ENCODE data around the gene NUP214.
A peak's percentile ranks its signal among the peaks of the same experiment; 100 is the strongest.
"Not testable (repeated sequence)": the region's sequence is repeated elsewhere in the genome, so short reads cannot be mapped to it uniquely, and the experiment has no call there.

The NUP214 gene

DNA sequence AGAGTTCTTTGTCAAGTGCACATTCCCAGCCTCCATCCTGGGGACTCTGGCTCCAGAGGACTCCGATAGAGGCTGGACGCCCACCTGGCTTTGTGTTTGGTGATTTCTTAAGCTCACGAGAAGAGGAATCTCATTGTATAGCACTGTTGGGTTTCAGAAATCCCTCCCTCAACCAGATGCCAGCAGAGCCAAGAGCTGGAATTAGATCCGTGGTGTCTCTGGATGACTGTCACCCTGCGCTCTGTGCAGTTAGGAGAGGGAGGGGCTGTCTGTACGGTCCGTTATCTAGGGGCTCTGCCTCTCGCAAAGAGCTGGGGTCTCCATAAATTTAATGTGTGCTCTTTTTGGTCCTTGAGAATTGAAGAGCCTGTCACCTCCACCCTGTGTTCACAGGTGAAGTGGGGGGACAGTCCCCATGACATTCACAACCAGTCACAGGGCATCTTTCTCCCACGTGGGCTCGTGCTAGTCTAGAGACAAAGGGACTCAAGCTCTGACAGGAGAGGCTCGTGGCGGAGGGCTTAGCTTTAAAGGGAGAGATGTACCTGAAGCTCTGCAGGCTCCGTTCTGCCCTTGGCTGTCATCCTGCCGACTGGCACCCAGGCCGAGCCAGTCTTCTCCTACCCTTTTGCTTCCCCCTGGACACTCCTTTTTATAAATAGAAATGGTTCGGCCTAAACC is 109.6 kb downstream of the NUP214 start:
- no peak for DNase-seq (ENCODE audit: low read depth)

GRCh38 chr9:131235480-131235851 is 110.1 kb downstream of the NUP214 start:
- no peak for DNase-seq (ENCODE audit: low read depth)

- DNase-seq (ENCODE audit: low read depth), result no peak
Observed at GRCh38 chr9:131236161-131236560, 110.8 kb downstream of the NUP214 start.

- no peak for DNase-seq (ENCODE audit: low read depth)
Observed at GRCh38 chr9:131236761-131237160, 111.4 kb downstream of the NUP214 start.

DNA sequence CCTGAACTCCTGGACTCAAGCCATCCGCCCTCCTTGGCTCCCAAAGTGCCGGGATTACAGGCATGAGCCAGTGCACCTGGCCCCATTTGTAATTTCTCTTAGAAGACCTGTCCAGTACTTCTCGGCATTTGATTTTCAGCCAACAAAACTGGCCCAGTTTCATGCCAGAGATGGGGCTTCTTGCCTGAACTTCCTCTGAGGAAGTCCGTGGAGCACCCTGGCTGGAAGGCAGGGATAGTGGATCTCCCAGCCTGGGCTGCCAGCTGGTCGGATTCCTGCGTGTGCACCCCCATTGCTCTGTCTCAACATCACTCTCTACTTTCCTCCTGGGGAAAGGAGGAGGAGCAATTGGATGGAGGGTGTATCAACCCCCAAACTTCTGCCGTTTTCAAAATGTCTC is 111.9 kb downstream of the NUP214 start:
- no peak for DNase-seq (ENCODE audit: low read depth)

DNA sequence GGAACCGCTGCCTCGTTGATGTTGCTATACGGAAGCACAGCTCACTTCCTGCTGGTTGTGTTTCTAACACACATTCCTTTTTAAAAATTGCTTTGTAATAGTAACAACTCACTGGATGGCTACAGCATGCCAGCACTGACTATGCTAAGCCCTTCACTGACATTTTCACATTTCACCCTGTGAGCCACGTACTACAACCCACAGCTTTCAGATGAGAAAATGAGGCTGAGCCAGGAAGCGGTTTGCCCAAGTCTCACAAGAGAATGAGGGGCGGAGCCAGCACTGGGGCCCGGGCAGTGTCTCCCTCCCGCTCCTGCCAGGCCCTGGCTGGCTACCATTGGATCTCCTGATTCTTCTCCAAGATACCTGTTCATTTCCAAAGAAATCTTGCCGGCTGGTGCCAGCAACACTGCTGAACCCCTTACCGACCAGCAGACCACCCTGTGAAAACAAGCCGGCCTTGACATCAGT is 112.6 kb downstream of the NUP214 start:
- peak; percentile 67 for DNase-seq (ENCODE audit: low read depth)

GRCh38 chr9:131238402-131239021 is 113.1 kb downstream of the NUP214 start:
- DNase-seq (ENCODE audit: low read depth), result peak; percentile 46

DNA sequence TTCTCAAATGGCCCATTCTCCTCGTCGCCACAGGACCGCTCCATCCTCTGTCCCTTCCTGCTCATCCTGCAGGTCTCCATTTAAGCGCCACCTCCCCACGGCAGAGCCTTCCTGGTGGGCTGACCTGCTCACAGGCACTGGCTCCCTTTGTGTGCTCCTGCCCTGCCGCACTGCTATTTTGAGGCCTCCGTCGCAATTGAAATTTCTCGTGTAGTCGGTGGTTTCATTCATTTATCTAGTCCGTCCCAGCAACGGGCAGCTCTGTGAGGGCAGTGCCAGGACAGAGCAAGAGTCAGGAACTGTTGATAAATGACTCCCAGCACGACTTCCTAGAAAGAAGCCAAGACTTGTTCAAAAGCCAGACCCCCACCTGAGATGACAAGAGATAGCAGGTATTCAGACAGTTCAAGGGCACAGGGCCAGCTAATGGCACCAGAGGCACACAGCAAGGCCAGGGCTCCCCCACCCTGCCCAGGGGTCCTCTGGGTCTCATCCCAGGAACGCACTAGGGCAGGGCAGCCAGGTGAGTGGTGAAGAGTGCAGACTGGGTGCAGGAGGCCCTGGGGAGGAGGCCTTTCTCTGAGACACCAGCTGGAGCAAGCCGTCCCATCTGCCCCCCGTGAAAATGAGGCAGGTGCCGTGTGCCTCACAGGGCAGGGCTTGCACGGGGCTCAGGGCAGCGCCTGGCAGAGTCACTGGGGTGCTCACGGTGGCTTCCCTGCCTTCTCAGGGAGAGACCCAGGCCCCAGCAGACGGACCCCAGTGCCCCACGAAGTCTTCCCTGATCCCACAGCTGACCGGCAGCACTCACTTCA is 114.0 kb downstream of the NUP214 start:
- no peak for DNase-seq (ENCODE audit: low read depth)

GRCh38 chr9:131240047-131240921 is 114.9 kb downstream of the NUP214 start:
- DNase-seq (ENCODE audit: low read depth), result no peak

- DNase-seq (ENCODE audit: low read depth), result not testable (repeated sequence)
Observed at GRCh38 chr9:131244331-131244730, 118.9 kb downstream of the NUP214 start.

DNA sequence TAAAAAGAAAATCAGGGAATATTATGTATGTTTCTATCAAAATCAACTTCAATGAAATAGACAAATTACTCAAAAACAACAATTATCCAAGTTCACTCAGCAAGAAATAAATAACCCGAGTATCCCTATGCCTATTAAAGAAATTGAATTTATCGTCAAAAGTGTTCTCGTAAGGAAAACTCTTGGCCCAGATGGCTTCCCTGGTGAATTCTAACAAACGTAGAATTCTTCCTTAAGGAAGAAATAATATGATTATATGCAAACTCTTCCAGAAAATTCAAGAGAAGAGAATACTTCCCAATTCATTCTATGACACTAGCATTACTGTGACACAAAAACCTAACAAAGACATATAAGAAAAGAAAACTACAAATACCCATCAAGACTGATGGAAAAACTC is 121.2 kb downstream of the NUP214 start:
- DNase-seq (ENCODE audit: low read depth), result no peak

DNA sequence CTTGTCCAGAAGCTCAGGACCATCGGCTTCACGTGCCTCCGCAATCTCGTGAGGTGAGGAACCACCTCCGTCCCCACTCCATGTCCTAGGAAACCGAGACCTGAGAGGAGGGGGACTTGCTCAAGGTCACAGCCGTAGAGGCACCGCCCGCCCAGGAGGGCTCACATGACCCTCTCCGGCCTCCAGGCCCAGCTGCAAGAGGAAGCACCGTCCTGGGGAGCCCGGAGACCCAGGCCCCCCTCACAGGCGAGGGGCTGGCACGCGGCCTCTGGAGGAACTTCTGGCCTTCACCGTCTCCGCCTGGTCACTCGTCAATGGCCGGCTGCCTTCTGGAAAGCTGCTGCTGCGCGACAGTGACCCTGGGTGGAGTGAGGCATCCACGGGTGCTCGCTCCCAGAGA is 126.7 kb downstream of the NUP214 start:
- DNase-seq (ENCODE audit: low read depth), result no peak

DNA sequence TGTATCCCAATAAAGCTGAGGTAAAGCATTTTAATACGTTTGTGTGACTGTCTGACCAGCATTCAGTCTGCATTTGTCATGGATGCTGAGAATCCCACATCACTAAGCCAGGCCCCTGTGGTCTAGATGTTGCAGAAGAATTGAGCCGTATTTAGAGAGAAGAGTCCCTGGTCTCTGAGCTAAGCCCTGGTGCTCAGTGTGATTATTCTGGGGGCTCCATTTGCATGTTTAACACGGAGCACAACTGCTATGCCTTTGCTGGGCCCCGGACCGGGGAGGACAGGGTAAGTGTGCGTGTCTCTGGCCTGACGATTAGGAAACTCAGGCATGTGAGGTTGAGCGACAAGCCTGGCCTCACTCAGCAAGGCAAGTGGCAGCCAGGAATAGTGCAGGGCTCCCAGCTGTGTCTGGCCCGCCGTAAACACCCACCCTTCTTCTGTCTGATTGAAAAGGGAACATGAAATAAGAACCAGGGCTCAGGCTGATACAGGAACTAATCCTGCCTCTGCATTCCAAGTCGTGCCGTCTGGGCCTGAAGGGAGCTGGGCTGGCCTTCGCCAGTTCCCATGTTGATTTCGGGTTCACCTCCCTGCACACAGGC is 128.6 kb downstream of the NUP214 start:
- DNase-seq (ENCODE audit: low read depth), result no peak

DNA sequence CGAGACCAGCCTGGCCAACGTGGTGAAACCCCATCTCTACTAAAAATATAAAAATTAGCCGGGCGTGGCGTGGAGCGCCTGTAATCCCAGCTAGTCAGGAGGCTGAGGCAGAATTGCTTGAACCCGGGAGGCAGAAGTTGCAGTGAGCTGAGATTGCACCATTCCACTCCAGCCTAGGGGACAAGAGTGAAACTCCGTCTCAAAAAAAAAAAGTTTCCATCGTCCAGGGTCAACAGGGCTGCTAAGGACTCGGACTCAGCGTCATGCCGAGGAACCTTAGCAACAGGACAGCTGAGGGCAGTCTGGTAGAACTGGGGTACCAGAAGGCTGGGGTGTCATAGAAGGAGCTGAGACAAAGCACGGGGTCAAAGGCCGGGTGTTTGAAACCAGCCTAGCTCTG is 129.2 kb downstream of the NUP214 start:
- DNase-seq (ENCODE audit: low read depth), result no peak

- DNase-seq (ENCODE audit: low read depth), result no peak
Observed at GRCh38 chr9:131255676-131256197, 130.4 kb downstream of the NUP214 start.

DNA sequence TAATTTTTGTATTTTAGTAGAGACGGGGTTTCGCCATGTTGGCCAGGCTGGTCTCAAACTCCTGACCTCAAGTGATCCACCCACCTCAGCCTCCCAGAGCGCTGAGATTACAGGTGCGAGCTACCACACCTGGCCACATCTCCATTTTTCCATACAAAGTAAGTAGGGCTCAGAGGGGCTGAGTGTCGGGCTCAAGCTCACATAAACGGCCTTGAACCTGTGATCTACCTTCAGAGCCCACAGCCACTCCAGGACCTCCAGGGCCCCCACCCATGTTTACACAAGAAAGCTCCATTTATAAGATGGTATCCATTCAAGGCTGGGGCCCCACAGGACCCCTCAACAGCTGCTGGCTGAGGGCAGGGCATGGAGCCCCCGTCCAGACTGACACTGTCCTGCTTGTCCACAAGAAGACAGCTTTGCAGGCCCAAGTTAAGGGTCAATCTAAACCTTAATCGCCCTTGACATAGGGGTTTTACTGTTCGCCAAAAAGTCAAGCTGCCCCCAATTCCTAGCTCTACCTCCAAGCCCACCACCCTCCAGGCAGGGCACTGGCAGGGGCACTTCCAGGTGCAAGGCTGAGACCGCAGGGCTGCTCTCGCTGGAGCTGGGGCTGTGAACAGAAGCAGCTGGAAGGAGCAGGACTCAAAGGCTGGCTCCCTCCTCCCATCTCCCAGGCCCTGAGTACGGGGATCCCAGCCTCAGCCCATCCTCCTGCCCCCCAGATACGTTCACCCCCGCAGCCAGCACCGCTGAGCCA is 132.1 kb downstream of the NUP214 start:
- no peak for DNase-seq (ENCODE audit: low read depth)

DNA sequence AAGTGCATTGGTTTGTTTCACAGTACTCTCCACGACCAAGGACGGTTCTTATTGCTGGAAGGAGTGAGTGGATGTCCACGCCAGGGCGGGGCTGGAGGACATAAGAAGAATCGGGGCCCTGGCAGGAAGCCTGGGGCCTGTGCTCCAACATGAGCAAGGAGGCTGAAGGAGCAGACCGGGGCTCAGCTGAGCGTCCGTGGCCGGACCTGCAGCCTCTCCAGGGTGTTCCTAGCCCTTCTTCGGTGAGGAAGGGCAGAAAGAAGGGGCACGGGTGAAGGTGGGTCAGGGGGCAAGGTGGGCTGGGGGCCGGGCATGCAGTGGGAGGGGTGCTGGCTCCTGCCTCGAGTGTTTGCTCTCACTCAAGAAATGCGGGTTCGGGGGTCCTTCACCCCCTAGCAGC is 132.8 kb downstream of the NUP214 start:
- DNase-seq (ENCODE audit: low read depth), result no peak

DNA sequence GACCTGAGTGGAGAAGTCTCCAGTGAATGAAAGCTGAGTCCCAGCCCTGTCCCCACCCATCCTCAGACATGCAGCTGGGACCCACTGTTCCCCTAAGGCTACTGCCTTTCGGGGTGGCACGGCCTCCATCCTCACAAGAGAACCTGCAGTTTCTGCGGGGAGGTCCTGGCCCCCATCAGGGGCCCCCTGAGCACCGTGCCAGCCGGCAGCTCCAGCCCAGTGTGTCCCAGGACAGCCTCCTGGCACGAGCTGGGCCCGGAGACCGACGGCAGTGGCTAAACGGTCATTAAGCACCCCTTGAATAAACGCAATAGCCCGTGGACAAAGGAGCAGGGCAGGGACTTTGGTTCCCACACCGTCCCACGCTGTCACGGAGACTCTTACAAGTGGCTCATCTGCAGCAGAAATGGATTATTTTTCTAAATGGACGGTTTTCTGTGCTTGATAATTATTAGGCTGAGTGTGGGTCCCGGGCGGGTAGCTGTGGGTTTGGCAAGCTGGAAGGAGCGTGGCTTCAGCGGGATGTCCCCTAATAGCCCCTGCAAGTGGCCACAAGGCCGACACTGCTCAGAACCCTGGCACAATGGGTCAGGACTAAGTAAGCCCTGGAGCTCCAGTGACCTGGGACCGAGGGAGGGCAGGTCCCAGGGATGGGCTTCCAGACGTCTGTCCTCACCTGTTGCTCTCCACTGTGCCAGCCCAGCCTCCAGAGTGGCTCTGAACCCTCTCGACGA is 133.5 kb downstream of the NUP214 start:
- no peak for DNase-seq (ENCODE audit: low read depth)

- no peak for DNase-seq (ENCODE audit: low read depth)
Observed at GRCh38 chr9:131259432-131259898, 134.1 kb downstream of the NUP214 start.
